Neural cell (in vitro differentiated cells): ENCODE data around the gene SLC19A1. TPM values are rescaled to one million over a fixed set of nuclear protein-coding genes. Genes with fewer than 3 reads are reported as not detected.

Experiments
- H2AFZ ChIP-seq: fragments of 200-600, 300-800 bp; sonication (generic), shearing (Covaris generic); 2 replicates; pipeline ENCODE4 v1.6.0; 2014; ENCODE audit warnings: low read depth, mild to moderate bottlenecking, antibody characterized with exemption, low read length, moderate library complexity
- H3F3A ChIP-seq: fragments of 200-600 bp; shearing (Covaris generic); 2 replicates; pipeline ENCODE4 v1.6.1; 2016; ENCODE audit warnings: mild to moderate bottlenecking, moderate library complexity, mixed read lengths, antibody characterized with exemption, low read length; ENCODE audit not compliant: insufficient read depth, poor library complexity, severe bottlenecking
- H3K27ac ChIP-seq: fragments of 200-600, 300-800 bp; sonication (generic), shearing (Covaris generic); 2 replicates; pipeline ENCODE4 v1.5.1; 2014; ENCODE audit warnings: mild to moderate bottlenecking, low read length, moderate library complexity
- H3K27me3 ChIP-seq: fragments of 300-800, 200-600 bp; sonication (generic), shearing (Covaris generic); 2 replicates; pipeline ENCODE4 v1.6.0; 2014; ENCODE audit warnings: mild to moderate bottlenecking, low read depth, low read length, moderate library complexity; ENCODE audit not compliant: insufficient read depth
- H3K36me3 ChIP-seq: fragments of 300-800, 200-600 bp; sonication (generic), shearing (Covaris generic); 2 replicates; pipeline ENCODE4 v1.5.1; 2014; ENCODE audit warnings: mild to moderate bottlenecking, antibody characterized with exemption, low read length, moderate library complexity; ENCODE audit not compliant: insufficient read depth
- H3K4me2 ChIP-seq: fragments of 300-800, 200-600 bp; sonication (generic), shearing (Covaris generic); 2 replicates; pipeline ENCODE4 v1.6.0; 2014; ENCODE audit warnings: mild to moderate bottlenecking, low read length
- H3K4me3 ChIP-seq: fragments of 300-800, 200-600 bp; sonication (generic), shearing (Covaris generic); 2 replicates; pipeline ENCODE4 v1.5.1; 2014; ENCODE audit warnings: mild to moderate bottlenecking, low read length, moderate library complexity
- H3K79me2 ChIP-seq: fragments of 200-600 bp; shearing (Covaris generic); replicated peaks from 2 replicates; pipeline ENCODE4 v1.6.0; 2014; ENCODE audit warnings: mild to moderate bottlenecking, low read length, moderate library complexity; ENCODE audit not compliant: insufficient read depth
- H3K9ac ChIP-seq: fragments of 300-800, 200-600 bp; sonication (generic), shearing (Covaris generic); 2 replicates; pipeline ENCODE4 v1.6.1; 2016; ENCODE audit warnings: mild to moderate bottlenecking, low read length, mixed read lengths
- H3K9me2 ChIP-seq: fragments of 200-600 bp; shearing (Covaris generic); 2 replicates; pipeline ENCODE4 v1.6.1; 2016; ENCODE audit warnings: mild to moderate bottlenecking, low read length, mixed read lengths; ENCODE audit not compliant: insufficient read depth
- H3K9me3 ChIP-seq: fragments of 200-600, 300-800 bp; sonication (generic), shearing (Covaris generic); 2 replicates; pipeline ENCODE4 v1.6.1; 2016; ENCODE audit warnings: mild to moderate bottlenecking, mixed run types, low read length, moderate library complexity, mixed read lengths
- H4K20me1 ChIP-seq: fragments of 200-600 bp; shearing (Covaris generic); 2 replicates; pipeline ENCODE4 v1.6.1; 2016; ENCODE audit warnings: mild to moderate bottlenecking, mixed run types; ENCODE audit not compliant: insufficient read depth
- CTCF ChIP-seq: fragments of 450-650 bp; IDR thresholded peaks from 2 replicates; pipeline ENCODE4 v1.5.1; 2014; ENCODE audit warnings: antibody characterized with exemption, mild to moderate bottlenecking, moderate library complexity; ENCODE audit not compliant: poor library complexity, severe bottlenecking
- EP300 ChIP-seq: fragments of 450-650 bp; conservative IDR thresholded peaks from 2 replicates; pipeline ENCODE4 v1.6.1; 2014; ENCODE audit warnings: antibody characterized with exemption, mild to moderate bottlenecking, moderate library complexity; ENCODE audit not compliant: poor library complexity, severe bottlenecking
- EZH2 ChIP-seq: fragments of 200-600, 300-800 bp; shearing (Covaris generic), sonication (generic); IDR thresholded peaks from 2 replicates; pipeline ENCODE4 v1.6.1; 2014; ENCODE audit warnings: antibody characterized with exemption, low read length, borderline replicate concordance, mild to moderate bottlenecking; ENCODE audit not compliant: insufficient read depth, poor library complexity, severe bottlenecking
- MXI1 ChIP-seq: fragments of 450-650 bp; conservative IDR thresholded peaks from 2 replicates; pipeline ENCODE4 v1.6.1; 2014; ENCODE audit warnings: antibody characterized with exemption, mild to moderate bottlenecking; ENCODE audit not compliant: poor library complexity, severe bottlenecking
- POLR2AphosphoS5 ChIP-seq: IDR thresholded peaks from 2 replicates; pipeline ENCODE4 v1.6.1; 2012
- RAD21 ChIP-seq: fragments of 450-650 bp; conservative IDR thresholded peaks from 2 replicates; pipeline ENCODE4 v1.6.1; 2014; ENCODE audit warnings: antibody characterized with exemption, mild to moderate bottlenecking, moderate library complexity
- REST ChIP-seq: IDR thresholded peaks from 2 replicates; pipeline ENCODE4 v1.6.1; 2012; ENCODE audit warnings: borderline replicate concordance
- SMC3 ChIP-seq: fragments of 450-650 bp; conservative IDR thresholded peaks from 2 replicates; pipeline ENCODE4 v1.6.1; 2014; ENCODE audit warnings: antibody characterized with exemption, mild to moderate bottlenecking, moderate library complexity; ENCODE audit not compliant: poor library complexity
- TAF1 ChIP-seq: IDR thresholded peaks from 2 replicates; pipeline ENCODE4 v1.6.1; 2012; ENCODE audit warnings: low read depth
- polyA plus RNA-seq: library from polyadenylated mRNA; depleted of rRNA; stranded (reverse); fragments of >200 nt; gene quantifications from 2 replicates; pipeline ENCODE4 v1.2.3, GENCODE V29; 2014

Gene SLC19A1
- polyA plus RNA-seq, 1 donor from 2014 or later: 2.9 TPM

- H3K9me3 ChIP-seq: no peaks in the 10 kb centered on the region
- H4K20me1 ChIP-seq: no peaks in the 10 kb centered on the region
- H3K9ac ChIP-seq: no peak overlapping the region
- no peaks in the 10 kb centered on the region for H3K79me2 ChIP-seq
- no peak for TF ChIP-seq TAF1
- TF ChIP-seq REST: no peak
- TF ChIP-seq EP300: no peak
- no peak for TF ChIP-seq POLR2AphosphoS5
- TF ChIP-seq CTCF: no peak
- TF ChIP-seq SMC3: no peak
- TF ChIP-seq RAD21: no peak
- no peak for TF ChIP-seq MXI1
- no peak for TF ChIP-seq EZH2
- no peaks in the 10 kb centered on the region for H3K36me3 ChIP-seq
- H3K27me3 ChIP-seq: no peaks in the 10 kb centered on the region
- H3F3A ChIP-seq: no peaks in the 10 kb centered on the region
- no peak overlapping the region for H3K4me3 ChIP-seq
- H2AFZ ChIP-seq: no peak overlapping the region
- no peak overlapping the region for H3K27ac ChIP-seq
- H3K9me2 ChIP-seq: no peaks in the 10 kb centered on the region
- no peak overlapping the region for H3K4me2 ChIP-seq
Observed at GRCh38 chr21:45505416-45506021, 36.7 kb downstream of the SLC19A1 start.

- H3K9me3 ChIP-seq: no peaks in the 10 kb centered on the region
Observed at GRCh38 chr21:45504516-45505415, 37.5 kb downstream of the SLC19A1 start.

More at GRCh38 chr21:45504516-45505415, 37.5 kb downstream of the SLC19A1 start:
- no peaks in the 10 kb centered on the region for H3F3A ChIP-seq
- H4K20me1 ChIP-seq: no peaks in the 10 kb centered on the region
- H3K4me3 ChIP-seq: no peak overlapping the region
- H3K36me3 ChIP-seq: no peaks in the 10 kb centered on the region
- H3K4me2 ChIP-seq: no peak overlapping the region
- no peaks in the 10 kb centered on the region for H3K79me2 ChIP-seq
- TF ChIP-seq RAD21 (no peak), REST (no peak), MXI1 (no peak), EP300 (no peak), SMC3 (no peak), TAF1 (no peak), POLR2AphosphoS5 (no peak), CTCF (no peak), EZH2 (no peak)
- no peak overlapping the region for H3K9ac ChIP-seq
- H3K27me3 ChIP-seq: no peaks in the 10 kb centered on the region
- no peaks in the 10 kb centered on the region for H3K9me2 ChIP-seq
- H3K27ac ChIP-seq: no peak overlapping the region
- H2AFZ ChIP-seq: no peak overlapping the region
